GM21576 (cell line): ENCODE measurements around the gene CCDC68.
"Not testable (repeated sequence)": the region's sequence is repeated elsewhere in the genome, so short reads cannot be mapped to it uniquely, and the experiment has no call there.

Source experiments
- ATAC-seq: cut with Tn5 transposase; IDR thresholded peaks from one replicate; pipeline ENCODE4 v1.9.1; 2021; ENCODE audit warnings: mild to moderate bottlenecking, moderate library complexity; ENCODE audit not compliant: unreplicated experiment

Gene CCDC68

DNA sequence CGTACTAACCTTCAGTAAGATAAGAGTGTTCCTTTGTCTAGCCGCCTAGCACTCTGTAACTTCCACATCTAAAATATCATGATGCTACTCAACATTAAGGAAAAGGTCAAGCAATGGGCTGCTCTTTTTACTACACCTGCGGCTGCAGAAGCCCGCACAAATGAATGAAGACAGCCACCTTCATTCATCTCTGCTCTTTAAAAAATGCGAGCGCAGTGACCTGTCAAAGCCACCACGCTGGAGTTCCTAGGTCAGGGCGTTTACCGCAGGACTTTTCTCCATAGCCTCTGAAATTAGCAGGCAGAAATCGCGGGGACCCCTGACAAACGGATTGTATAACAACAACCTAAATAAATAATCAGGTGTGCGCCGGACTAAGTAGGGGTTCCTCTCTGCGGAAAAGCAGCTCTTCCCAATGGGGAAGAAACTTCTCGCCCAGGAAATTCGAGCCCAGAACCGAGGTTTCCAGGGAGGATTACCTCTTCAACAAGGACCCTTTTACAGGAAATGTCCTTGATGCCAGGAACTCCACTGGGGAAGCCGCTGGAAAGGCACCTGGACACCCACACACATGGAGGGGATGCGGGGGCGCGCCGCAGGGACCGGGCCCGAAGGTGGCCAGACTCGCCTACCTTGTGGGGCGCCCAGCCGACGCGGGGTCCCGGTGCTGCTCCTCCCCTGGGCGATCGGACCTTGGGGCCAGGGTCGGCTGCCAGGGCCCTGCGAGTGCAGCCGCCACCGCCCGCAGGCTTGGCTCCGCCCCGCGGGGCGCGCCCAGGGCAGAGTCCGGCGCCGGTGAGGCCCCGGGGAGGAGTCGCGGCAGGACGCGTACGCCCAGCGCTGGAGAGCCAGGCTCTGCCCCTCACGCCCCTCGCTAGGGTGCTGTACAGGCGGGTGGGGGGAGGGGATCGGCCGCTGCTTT is at the start of gene CCDC68:
Gene CCDC68 (minus strand): TSS at position 758 of the 922 bp plus-strand sequence. CDS start 16,670 bp downstream, outside the sequence.
- ATAC-seq: no peak

DNA sequence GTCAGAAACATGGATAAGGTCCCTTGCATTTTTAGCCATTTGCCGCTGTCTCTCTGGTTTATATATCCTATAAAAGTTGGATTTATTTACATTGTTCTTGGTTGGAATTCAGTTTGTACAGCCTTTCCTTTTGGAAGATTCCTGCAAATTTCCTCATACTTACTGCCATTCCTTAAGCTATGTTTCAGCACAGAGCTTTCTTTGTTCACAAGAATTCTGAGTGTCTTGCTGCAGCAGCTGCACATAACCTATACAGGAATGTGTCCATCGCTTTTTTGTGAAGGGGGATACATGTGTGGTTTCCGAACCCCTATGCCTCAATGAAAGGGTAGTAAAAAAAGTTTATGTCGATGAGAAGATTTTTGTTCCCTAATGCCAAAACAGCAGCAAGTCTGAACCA is 48.3 kb upstream of the CCDC68 start:
- ATAC-seq: no peak

DNA sequence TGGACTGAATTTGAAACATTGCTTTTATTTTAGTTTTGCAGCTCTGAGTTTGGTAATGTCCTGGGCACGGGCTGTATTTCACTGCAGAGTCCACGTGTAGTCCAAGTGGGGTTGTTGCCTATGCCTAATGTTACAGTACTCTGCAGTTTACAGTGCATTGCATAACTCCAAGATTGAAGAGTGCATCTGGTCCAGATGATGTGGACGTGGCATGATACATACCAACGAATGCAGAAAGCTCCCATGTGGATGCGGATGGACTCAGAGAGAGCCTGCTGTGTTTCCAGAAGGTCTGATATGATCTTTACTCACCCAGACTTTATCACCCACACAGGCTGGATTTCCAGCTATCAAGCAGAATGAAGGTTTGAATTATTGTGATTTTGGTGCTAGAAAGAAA is 44.4 kb upstream of the CCDC68 start:
- ATAC-seq: no peak

DNA sequence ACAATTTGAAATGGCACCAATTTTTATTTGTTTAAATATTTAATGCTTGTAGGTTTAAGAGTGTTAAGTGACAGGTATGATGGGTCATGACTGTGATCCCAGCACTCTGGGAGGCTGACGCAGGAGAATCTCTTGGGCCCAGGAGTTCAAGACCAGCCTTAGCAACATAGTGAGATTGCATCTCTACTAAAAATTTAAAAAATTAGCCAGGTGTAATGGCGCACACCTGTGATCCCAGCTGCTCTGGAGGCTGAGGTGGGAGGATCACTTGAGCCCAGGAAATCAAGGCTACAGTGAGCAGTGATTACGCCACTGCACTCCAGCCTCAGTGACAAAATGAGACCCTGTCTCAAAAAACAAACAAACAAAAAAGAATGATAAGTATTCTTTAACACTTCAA is 43.0 kb upstream of the CCDC68 start:
- no peak for ATAC-seq

GRCh38 chr18:55001394-55002024 is 42.2 kb upstream of the CCDC68 start:
- no peak for ATAC-seq

DNA sequence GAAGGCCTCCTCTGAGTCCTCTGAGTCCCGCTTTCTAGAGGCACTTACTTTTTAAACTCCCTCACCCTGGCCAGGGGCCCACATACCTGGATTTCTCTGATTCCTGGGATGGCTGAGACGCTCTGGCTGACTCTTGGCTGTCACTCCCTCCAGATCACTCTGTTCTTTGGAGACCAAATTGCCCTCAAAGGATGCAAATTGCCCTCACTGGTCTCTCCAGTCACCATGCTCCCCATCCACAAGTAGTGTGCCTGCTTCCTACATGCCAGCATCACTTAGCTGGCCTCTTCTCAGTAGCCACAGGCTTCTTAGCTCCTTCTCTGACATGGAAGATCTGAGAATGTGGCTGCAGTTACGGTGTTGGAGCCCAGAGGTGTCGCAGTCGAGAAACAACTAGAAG is 41.3 kb upstream of the CCDC68 start:
- no peak for ATAC-seq

GRCh38 chr18:54999016-54999415 is 39.8 kb upstream of the CCDC68 start:
- no peak for ATAC-seq

- no peak for ATAC-seq
Measured at GRCh38 chr18:54995421-54996143, 36.3 kb upstream of the CCDC68 start.

GRCh38 chr18:54991981-54992380 is 32.7 kb upstream of the CCDC68 start:
- no peak for ATAC-seq

- no peak for ATAC-seq
Measured at GRCh38 chr18:54984908-54985307, 25.6 kb upstream of the CCDC68 start.

DNA sequence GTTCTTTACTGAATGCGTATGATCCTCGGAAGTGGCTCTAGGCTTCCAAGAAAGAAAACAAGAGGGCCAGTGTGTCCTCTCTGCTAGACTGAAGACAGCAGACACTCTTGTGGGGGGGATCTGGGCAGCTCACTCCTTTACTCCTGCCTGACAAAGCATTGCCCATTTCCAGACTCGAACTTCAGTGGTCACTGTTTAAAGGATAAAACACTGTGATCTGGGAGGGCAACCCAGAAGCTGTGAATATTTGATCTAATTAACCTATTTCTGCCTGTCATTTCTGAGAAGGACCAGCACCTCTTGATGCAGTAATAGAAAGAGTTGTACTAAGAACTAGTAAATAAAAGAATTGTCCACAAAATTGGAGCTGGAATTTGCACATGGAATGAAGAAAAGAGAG is 24.5 kb upstream of the CCDC68 start:
- ATAC-seq: no peak

DNA sequence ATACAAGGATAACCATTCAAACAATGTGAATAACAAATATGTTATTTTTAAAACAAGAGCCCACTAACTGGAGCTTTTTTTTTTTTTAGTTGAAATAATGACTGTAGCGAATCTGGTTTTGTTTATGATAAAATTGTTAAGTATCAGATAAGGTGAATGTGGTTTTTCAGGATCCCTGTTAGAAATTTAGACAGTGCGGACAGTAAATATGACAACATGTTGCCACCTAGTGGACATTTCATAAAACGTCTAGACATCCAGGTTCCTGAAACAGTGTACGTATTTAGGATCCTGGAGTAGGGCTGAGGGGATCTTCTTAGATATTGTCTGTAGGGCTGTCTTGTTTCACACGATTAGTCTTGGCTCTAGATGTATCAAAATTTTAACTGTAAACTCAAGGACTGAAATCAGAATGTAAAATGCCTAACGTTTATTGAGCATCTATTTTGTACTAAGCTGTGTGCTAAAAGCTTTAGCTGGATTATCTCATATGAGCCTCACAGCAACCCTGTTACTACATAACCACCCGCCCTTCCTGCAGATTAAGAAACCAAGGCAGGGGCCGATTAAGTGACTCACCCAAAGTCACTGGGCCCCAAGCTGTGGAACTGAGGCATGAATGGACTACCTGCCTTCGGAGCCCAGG is 23.9 kb upstream of the CCDC68 start:
- ATAC-seq: no peak

DNA sequence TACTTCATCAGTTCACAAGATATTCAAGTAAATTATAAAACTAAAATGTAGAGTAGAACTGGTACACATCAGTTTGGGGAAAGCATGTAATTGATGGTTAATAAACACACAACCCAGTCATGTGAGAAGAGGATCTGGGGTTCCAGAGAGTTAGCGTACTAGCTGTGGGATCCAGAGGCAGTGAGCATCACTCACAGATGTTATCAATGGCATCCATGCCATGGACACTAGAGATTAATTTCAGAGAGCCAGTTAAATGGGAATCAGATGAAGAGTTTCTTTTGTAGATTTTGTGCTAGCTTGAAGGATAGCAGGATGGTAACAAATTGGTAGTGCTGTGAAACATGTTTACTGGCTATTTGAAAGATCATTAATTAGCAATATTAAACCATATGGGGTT is 21.8 kb upstream of the CCDC68 start:
- no peak for ATAC-seq

- no peak for ATAC-seq
Measured at GRCh38 chr18:54975598-54975997, 16.3 kb upstream of the CCDC68 start.

DNA sequence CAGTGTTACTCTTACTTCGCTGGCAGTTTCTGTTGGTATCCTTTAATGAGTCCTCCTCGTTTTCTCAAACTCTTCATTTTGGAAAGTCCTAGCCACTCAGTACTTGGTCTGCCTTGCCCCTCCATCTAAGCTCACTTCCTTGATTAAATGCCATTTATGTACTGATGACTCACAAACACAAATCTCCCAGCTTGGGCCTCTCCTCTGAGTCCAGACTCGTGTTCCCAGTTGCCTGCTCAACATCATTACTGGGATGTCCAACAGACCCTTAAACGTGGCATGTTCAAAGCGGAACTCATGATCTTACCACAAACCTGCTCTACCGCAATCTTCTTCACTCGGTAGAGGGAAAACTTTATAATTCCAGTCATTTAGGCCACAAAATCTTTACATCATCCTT is 13.8 kb upstream of the CCDC68 start:
- no peak for ATAC-seq

DNA sequence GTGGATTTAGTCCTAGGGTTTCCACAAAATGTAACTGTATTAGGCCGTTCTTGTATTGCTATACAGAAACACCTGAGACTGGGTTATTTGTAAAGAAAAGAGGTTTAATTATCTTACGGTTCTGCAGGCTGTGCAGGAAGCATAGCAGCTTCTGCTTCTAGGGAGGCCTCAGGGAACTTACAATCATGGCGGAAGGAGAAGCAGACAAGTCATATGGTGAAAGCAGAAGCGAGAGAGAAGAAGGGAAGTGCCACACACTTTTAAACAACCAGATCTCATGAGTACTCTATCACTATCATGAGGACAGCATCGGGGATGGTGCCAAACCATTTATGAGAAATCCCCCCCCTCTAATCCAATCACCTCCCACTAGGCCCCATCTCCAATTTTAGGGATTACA is 9.5 kb upstream of the CCDC68 start:
- ATAC-seq: no peak

DNA sequence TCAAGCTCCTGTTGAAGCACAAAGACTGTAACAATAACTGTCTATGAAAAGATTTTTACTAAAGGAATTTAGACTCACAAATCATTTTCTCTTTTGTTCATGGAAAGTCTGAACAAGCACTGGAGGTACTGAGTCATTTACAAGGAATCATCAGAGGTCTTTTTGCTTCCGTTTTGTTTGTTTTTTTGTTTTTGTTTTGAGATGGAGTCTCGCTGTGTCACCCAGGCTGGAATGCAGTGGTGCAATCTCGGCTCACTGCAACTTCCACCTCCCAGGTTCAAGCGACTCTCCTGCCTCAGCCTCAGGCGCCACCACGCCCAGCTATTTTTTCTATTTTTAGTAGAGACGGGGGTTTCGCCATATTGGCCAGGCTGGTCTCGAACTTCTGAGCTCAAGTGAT is 9.0 kb upstream of the CCDC68 start:
- ATAC-seq: not testable (repeated sequence)

DNA sequence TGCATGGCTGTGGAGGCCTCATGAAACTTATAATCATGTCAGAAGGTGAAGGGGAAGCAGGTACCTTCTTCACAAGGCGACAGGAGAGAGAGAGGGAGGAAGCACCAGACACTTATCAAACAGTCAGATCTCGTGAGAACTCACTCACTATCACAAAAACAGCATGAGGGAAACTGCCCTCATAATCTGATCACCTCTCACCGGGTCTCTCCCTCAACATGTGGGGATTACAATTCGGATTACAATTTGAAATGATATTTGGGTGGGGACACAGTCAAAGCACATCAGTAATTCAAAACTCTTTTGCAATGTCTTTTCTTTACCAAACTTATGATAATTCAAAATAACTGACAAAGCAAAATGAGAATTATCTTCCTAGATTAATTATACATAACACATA is 8.5 kb upstream of the CCDC68 start:
- ATAC-seq: no peak

- no peak for ATAC-seq
Measured at GRCh38 chr18:54964741-54965140, 5.5 kb upstream of the CCDC68 start.

- ATAC-seq: no peak
Measured at GRCh38 chr18:54962919-54963645, 3.8 kb upstream of the CCDC68 start.

DNA sequence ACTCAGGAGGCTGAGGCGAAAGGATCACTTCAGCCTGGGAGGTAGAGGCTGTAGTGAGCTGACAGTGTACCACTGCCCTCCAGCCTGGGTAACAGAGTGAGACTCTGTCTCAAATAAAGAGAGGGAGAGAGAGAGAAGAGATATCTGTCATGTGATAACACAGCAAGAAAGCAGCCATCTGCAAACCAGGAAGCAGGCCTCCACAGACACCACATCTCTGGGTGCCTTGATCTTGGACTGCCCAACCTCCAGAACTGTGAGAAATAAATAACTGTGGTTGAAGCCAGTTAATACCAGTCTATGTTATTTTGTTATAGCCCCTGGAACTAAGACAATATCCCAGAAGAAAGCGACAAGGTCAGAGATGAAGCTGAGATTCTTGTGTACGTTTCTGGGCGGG is 2.6 kb upstream of the CCDC68 start:
- no peak for ATAC-seq
